Activated T-cell treated with anti-CD3 and anti-CD28 coated beads, Interleukin-2, amount 50 U/mL, for 24 hours (primary cell): ENCODE data around the gene BLOC1S6.
A peak's percentile ranks its signal among the peaks of the same experiment; 100 is the strongest.

Experiments
- DNase-seq: peaks from one replicate; pipeline ENCODE4 v3.0.0-alpha.2; 2020
- H3K27ac Mint-ChIP-seq: 2 replicates; pipeline ENCODE4 v1.8.0; 2020; ENCODE audit warnings: mild to moderate bottlenecking, mixed read lengths
- H3K27me3 Mint-ChIP-seq: 2 replicates; pipeline ENCODE4 v1.8.0; 2020; ENCODE audit warnings: mixed read lengths
- H3K36me3 Mint-ChIP-seq: 2 replicates; pipeline ENCODE4 v1.8.0; 2020; ENCODE audit warnings: low read depth, mixed read lengths
- H3K4me1 Mint-ChIP-seq: 2 replicates; pipeline ENCODE4 v1.8.0; 2020; ENCODE audit warnings: low read depth, mixed read lengths
- H3K4me3 Mint-ChIP-seq: 2 replicates; pipeline ENCODE4 v1.8.0; 2020; ENCODE audit warnings: mild to moderate bottlenecking, moderate library complexity, mixed read lengths
- H3K9me3 Mint-ChIP-seq: 2 replicates; pipeline ENCODE4 v1.8.0; 2020; ENCODE audit warnings: mixed read lengths

The BLOC1S6 gene

GRCh38 chr15:45611305-45611704 is 24.1 kb downstream of the BLOC1S6 start:
- Mint-ChIP-seq H3K36me3 (peaks cover 23% of the 10 kb centered on the region), H3K4me3 (no peak overlapping the region), H3K27ac (no peak overlapping the region), H3K27me3 (no peaks in the 10 kb centered on the region), H3K4me1 (peaks cover 9% of the 10 kb centered on the region), H3K9me3 (no peaks in the 10 kb centered on the region)
- no peak for DNase-seq

GRCh38 chr15:45612790-45613415 is 25.7 kb downstream of the BLOC1S6 start:
- Mint-ChIP-seq H3K36me3 (peaks cover 14% of the 10 kb centered on the region), H3K27ac (peak overlapping the region; percentile 19), H3K4me1 (peaks cover 9% of the 10 kb centered on the region), H3K27me3 (no peaks in the 10 kb centered on the region), H3K4me3 (no peak overlapping the region), H3K9me3 (no peaks in the 10 kb centered on the region)
- no peak for DNase-seq

- Mint-ChIP-seq H3K27ac (no peak overlapping the region), H3K9me3 (no peaks in the 10 kb centered on the region), H3K27me3 (no peaks in the 10 kb centered on the region), H3K4me1 (peaks cover 9% of the 10 kb centered on the region), H3K36me3 (no peaks in the 10 kb centered on the region), H3K4me3 (no peak overlapping the region)
- DNase-seq, result no peak
These were observed 29.7 kb downstream of the BLOC1S6 start for GRCh38 chr15:45616901-45617323.

- Mint-ChIP-seq H3K27me3 (no peaks in the 10 kb centered on the region), H3K27ac (no peak overlapping the region), H3K4me1 (no peaks in the 10 kb centered on the region), H3K4me3 (no peak overlapping the region), H3K36me3 (no peaks in the 10 kb centered on the region), H3K9me3 (no peaks in the 10 kb centered on the region)
- no peak for DNase-seq
These were observed 31.6 kb downstream of the BLOC1S6 start for GRCh38 chr15:45618813-45619212.

GRCh38 chr15:45628136-45628535 is 41.0 kb downstream of the BLOC1S6 start:
- peaks cover 20% of the 10 kb centered on the region for H3K9me3 Mint-ChIP-seq
- DNase-seq, result no peak
- no peak overlapping the region for H3K4me3 Mint-ChIP-seq

GRCh38 chr15:45630917-45631691 is 43.9 kb downstream of the BLOC1S6 start:
- no peaks in the 10 kb centered on the region for H3K27me3 Mint-ChIP-seq
- peaks cover 7% of the 10 kb centered on the region for H3K36me3 Mint-ChIP-seq
- peaks cover 15% of the 10 kb centered on the region for H3K4me1 Mint-ChIP-seq
- H3K27ac Mint-ChIP-seq, result no peak overlapping the region
- peaks cover 14% of the 10 kb centered on the region for H3K9me3 Mint-ChIP-seq
- no peak overlapping the region for H3K4me3 Mint-ChIP-seq
- DNase-seq, result no peak

More at GRCh38 chr15:45628136-45628535, 41.0 kb downstream of the BLOC1S6 start:
- Mint-ChIP-seq H3K27ac (no peak overlapping the region), H3K4me1 (peaks cover 5% of the 10 kb centered on the region), H3K27me3 (no peaks in the 10 kb centered on the region), H3K36me3 (no peaks in the 10 kb centered on the region)

GRCh38 chr15:45631776-45632175 is 44.6 kb downstream of the BLOC1S6 start:
- H3K36me3 Mint-ChIP-seq, result peaks cover 7% of the 10 kb centered on the region
- H3K27me3 Mint-ChIP-seq, result no peaks in the 10 kb centered on the region
- H3K4me3 Mint-ChIP-seq, result no peak overlapping the region
- H3K4me1 Mint-ChIP-seq, result peaks cover 16% of the 10 kb centered on the region
- DNase-seq, result no peak
- H3K9me3 Mint-ChIP-seq, result peaks cover 9% of the 10 kb centered on the region
- peak overlapping the region; percentile 0 for H3K27ac Mint-ChIP-seq

- H3K36me3 Mint-ChIP-seq, result peaks cover 30% of the 10 kb centered on the region
- DNase-seq, result peak; percentile 83
- H3K9me3 Mint-ChIP-seq, result no peaks in the 10 kb centered on the region
- H3K4me1 Mint-ChIP-seq, result peaks cover 43% of the 10 kb centered on the region
- H3K4me3 Mint-ChIP-seq, result peak within 1 kb of the TSS; percentile 96
- peak within 1 kb of the TSS; percentile 90 for H3K27ac Mint-ChIP-seq
- H3K27me3 Mint-ChIP-seq, result no peaks in the 10 kb centered on the region
These were observed 47.4 kb downstream of the BLOC1S6 start, which contains the start of gene SQOR for GRCh38 chr15:45634432-45635190. TSS of gene SQOR (plus strand) at chr15:45635029. CDS start at chr15:45658924, 23,895 bp downstream.

- H3K27ac Mint-ChIP-seq, result peak overlapping the region; percentile 90
- peaks cover 36% of the 10 kb centered on the region for H3K36me3 Mint-ChIP-seq
- H3K27me3 Mint-ChIP-seq, result no peaks in the 10 kb centered on the region
These were observed 48.0 kb downstream of the BLOC1S6 start for GRCh38 chr15:45635191-45635638.

GRCh38 chr15:45635763-45636292 is 48.6 kb downstream of the BLOC1S6 start:
- Mint-ChIP-seq H3K27ac (peak overlapping the region; percentile 90), H3K27me3 (no peaks in the 10 kb centered on the region), H3K4me1 (peaks cover 56% of the 10 kb centered on the region), H3K9me3 (no peaks in the 10 kb centered on the region), H3K36me3 (peaks cover 37% of the 10 kb centered on the region), H3K4me3 (peak overlapping the region; percentile 96)
- no peak for DNase-seq

More at GRCh38 chr15:45635191-45635638, 48.0 kb downstream of the BLOC1S6 start:
- Mint-ChIP-seq H3K4me3 (peak overlapping the region; percentile 96), H3K4me1 (peaks cover 49% of the 10 kb centered on the region), H3K9me3 (no peaks in the 10 kb centered on the region)
- peak; percentile 79 for DNase-seq

- H3K27ac Mint-ChIP-seq, result peak overlapping the region; percentile 96
- H3K36me3 Mint-ChIP-seq, result peaks cover 39% of the 10 kb centered on the region
- peaks cover 64% of the 10 kb centered on the region for H3K4me1 Mint-ChIP-seq
- H3K4me3 Mint-ChIP-seq, result peak overlapping the region; percentile 76
- H3K27me3 Mint-ChIP-seq, result no peaks in the 10 kb centered on the region
- H3K9me3 Mint-ChIP-seq, result no peaks in the 10 kb centered on the region
- DNase-seq, result no peak
These were observed 50.0 kb downstream of the BLOC1S6 start for GRCh38 chr15:45637141-45637540.

GRCh38 chr15:45637552-45638033 is 50.4 kb downstream of the BLOC1S6 start:
- no peaks in the 10 kb centered on the region for H3K27me3 Mint-ChIP-seq
- peaks cover 41% of the 10 kb centered on the region for H3K36me3 Mint-ChIP-seq
- peak overlapping the region; percentile 96 for H3K27ac Mint-ChIP-seq
- H3K4me3 Mint-ChIP-seq, result peak overlapping the region; percentile 76
- peaks cover 69% of the 10 kb centered on the region for H3K4me1 Mint-ChIP-seq
- no peaks in the 10 kb centered on the region for H3K9me3 Mint-ChIP-seq
- peak; percentile 63 for DNase-seq

- no peaks in the 10 kb centered on the region for H3K9me3 Mint-ChIP-seq
- peaks cover 44% of the 10 kb centered on the region for H3K36me3 Mint-ChIP-seq
- H3K4me3 Mint-ChIP-seq, result no peak overlapping the region
- peak overlapping the region; percentile 4 for H3K27ac Mint-ChIP-seq
- no peak for DNase-seq
- H3K27me3 Mint-ChIP-seq, result no peaks in the 10 kb centered on the region
- H3K4me1 Mint-ChIP-seq, result peaks cover 90% of the 10 kb centered on the region
These were observed 53.4 kb downstream of the BLOC1S6 start for GRCh38 chr15:45640616-45641015.

- H3K4me1 Mint-ChIP-seq, result peaks cover 94% of the 10 kb centered on the region
- no peaks in the 10 kb centered on the region for H3K9me3 Mint-ChIP-seq
- H3K27me3 Mint-ChIP-seq, result no peaks in the 10 kb centered on the region
- DNase-seq, result no peak
- H3K36me3 Mint-ChIP-seq, result peaks cover 44% of the 10 kb centered on the region
- H3K27ac Mint-ChIP-seq, result no peak overlapping the region
- no peak overlapping the region for H3K4me3 Mint-ChIP-seq
These were observed 54.2 kb downstream of the BLOC1S6 start for GRCh38 chr15:45641374-45641781.
